K562 (cell line): ENCODE data around the gene CCDC137. TPM values are rescaled to one million over a fixed set of nuclear protein-coding genes. Genes with fewer than 3 reads are reported as not detected.

ENCODE experiments used
- ATAC-seq: fragments of 200-7000 bp; cut with Tn5 transposase; 3 replicates; pipeline ENCODE4 v1.9.1; 2020; ENCODE audit warnings: moderate library complexity
- BruUV-seq: library from RNA; stranded (reverse); fragments of 400-500 nt; replicated peaks from 2 replicates; lab custom pipeline; 2021; lab: Mats Ljungman, UMichigan
- CTCF ChIA-PET: fragments of 300-600 bp; formaldehyde crosslinking; extraction: SDS; loops from one replicate; lab custom pipeline; 2021; ENCODE audit warnings: low intra/inter-chr PET ratio; lab: Yijun Ruan, JAX
- POLR2A ChIA-PET: fragments of 300-600, 350-650 bp; sonication (Branson Sonifier 250); formaldehyde crosslinking; extraction: SDS; loops from one replicate; lab custom pipeline; 2021; ENCODE audit warnings: antibody characterized with exemption, inconsistent platforms; lab: Yijun Ruan, JAX
- DNase-seq, 4 experiments: peaks; one replicate each; pipeline versions ENCODE4 v3.0.0 to v3.0.0-alpha.2; 2011 to 2018; ENCODE audit warnings: low spot score in 3 of 4, mixed read lengths in 3 of 4; ENCODE audit errors: extremely low read depth in 1 of 4
- FAIRE-seq: peaks from 2 replicates; lab custom pipeline; 2011; peaks lifted over from hg19 to GRCh38; lab: Jason Lieb, UNC
- H2AFZ ChIP-seq: 2 replicates; pipeline ENCODE4 v1.6.0; 2011; ENCODE audit warnings: low read depth, low read length, control low read depth, inconsistent platforms
- H3K27ac ChIP-seq: fragments of 200-600 bp; 3 replicates; pipeline ENCODE4 v1.8.0; 2011; ENCODE audit warnings: low read depth, mild to moderate bottlenecking, control low read depth, inconsistent platforms, low read length, moderate library complexity, mixed read lengths; ENCODE audit errors: extremely low read depth
- H3K27me3 ChIP-seq, 2 experiments: fragments of 300-600 bp in 1 of 2; 2 replicates in 1 of 2; 3 replicates in 1 of 2; pipeline versions ENCODE4 v1.6.0 to v1.8.0; 2011; ENCODE audit warnings: inconsistent platforms in 2 of 2, low read length in 2 of 2, mild to moderate bottlenecking in 1 of 2, mixed read lengths in 1 of 2, moderate library complexity in 1 of 2; ENCODE audit not compliant: control insufficient read depth in 2 of 2, insufficient read depth in 2 of 2
- H3K36me3 ChIP-seq: fragments of 300-600 bp; 3 replicates; pipeline ENCODE4 v1.8.0; 2011; ENCODE audit warnings: mild to moderate bottlenecking, low read length, inconsistent platforms; ENCODE audit not compliant: control insufficient read depth, insufficient read depth
- H3K4me1 ChIP-seq, 2 experiments: fragments of 200-600 bp in 1 of 2; replicated peaks in 1 of 2; 2 replicates in 1 of 2; 3 replicates in 1 of 2; pipeline versions ENCODE4 v1.5.1 to v1.8.0; 2011; ENCODE audit warnings: inconsistent platforms in 2 of 2, low read length in 2 of 2, mild to moderate bottlenecking in 1 of 2, mixed read lengths in 1 of 2, moderate library complexity in 1 of 2; ENCODE audit not compliant: control insufficient read depth in 2 of 2, insufficient read depth in 2 of 2
- H3K4me2 ChIP-seq: 2 replicates; pipeline ENCODE4 v1.6.1; 2011; ENCODE audit warnings: low read length, control low read depth, inconsistent platforms, mixed read lengths; ENCODE audit not compliant: insufficient read depth
- H3K4me3 ChIP-seq: fragments of 200-600 bp; sonication (generic), shearing (Covaris generic); 2 replicates; pipeline ENCODE4 v1.5.1; 2016; ENCODE audit warnings: control low read depth, inconsistent platforms
- H3K79me2 ChIP-seq: fragments of 200-600 bp; 3 replicates; pipeline ENCODE4 v1.8.0; 2011; ENCODE audit warnings: low read length, inconsistent platforms; ENCODE audit not compliant: control insufficient read depth, insufficient read depth
- H3K9ac ChIP-seq, 2 experiments: 2 replicates each; pipeline versions ENCODE4 v1.6.0 to v1.6.1; 2011; ENCODE audit warnings: low read depth in 2 of 2, low read length in 2 of 2, control low read depth in 1 of 2, inconsistent platforms in 1 of 2, mild to moderate bottlenecking in 1 of 2, mixed read lengths in 1 of 2; ENCODE audit not compliant: insufficient read depth in 1 of 2
- H3K9me1 ChIP-seq: one replicate; pipeline ENCODE4 v1.6.0; 2011; ENCODE audit warnings: inconsistent platforms, mild to moderate bottlenecking, low read length, moderate library complexity; ENCODE audit not compliant: control insufficient read depth, insufficient read depth
- H3K9me3 ChIP-seq: replicated peaks from 2 replicates; pipeline ENCODE4 v1.5.1; 2011; ENCODE audit warnings: low read depth, low read length, inconsistent platforms; ENCODE audit not compliant: control insufficient read depth, insufficient read depth
- H4K20me1 ChIP-seq: replicated peaks from 2 replicates; pipeline ENCODE4 v1.6.1; 2011; ENCODE audit warnings: low read length, inconsistent platforms, mixed read lengths; ENCODE audit not compliant: control insufficient read depth, insufficient read depth
- CHD1 ChIP-seq: fragments of 200-600 bp; sonication (generic); IDR thresholded peaks from one replicate; pipeline ENCODE4 v1.6.1; 2012; ENCODE audit warnings: mild to moderate bottlenecking, moderate library complexity, low read length, inconsistent platforms
- CTCF ChIP-seq, 3 experiments: IDR thresholded peaks in 2 of 3; conservative IDR thresholded peaks in 1 of 3; 2 replicates each; pipeline ENCODE4 v1.5.1; 2011 to 2012; ENCODE audit warnings: low read length in 3 of 3, mild to moderate bottlenecking in 3 of 3, control low read depth in 2 of 3, improper control_type of control experiment in 1 of 3, inconsistent platforms in 1 of 3, low read depth in 1 of 3, mixed read lengths in 1 of 3, moderate library complexity in 1 of 3; ENCODE audit not compliant: insufficient read depth in 2 of 3
- EGR1 ChIP-seq: fragments of 450-650 bp; conservative IDR thresholded peaks from 2 replicates; pipeline ENCODE4 v1.6.1; 2017; ENCODE audit warnings: mild to moderate bottlenecking
- ELF4 ChIP-seq: fragments of 450-650 bp; formaldehyde crosslinking; IDR thresholded peaks from 2 replicates; pipeline ENCODE4 v1.4.0; 2022; ENCODE audit warnings: missing genetic modification characterization
- EWSR1 ChIP-seq: fragments of 450-650 bp; IDR thresholded peaks from 2 replicates; pipeline ENCODE4 v1.6.1; 2018; ENCODE audit warnings: borderline replicate concordance, mild to moderate bottlenecking, low read depth, moderate library complexity; ENCODE audit not compliant: partially characterized antibody
- HLTF ChIP-seq: fragments of 450-650 bp; IDR thresholded peaks from 2 replicates; pipeline ENCODE4 v1.6.1; 2016
- PML ChIP-seq: IDR thresholded peaks from 2 replicates; pipeline ENCODE4 v1.6.1; 2012; ENCODE audit warnings: low read length, inconsistent platforms
- TARDBP ChIP-seq: fragments of 450-650 bp; IDR thresholded peaks from 2 replicates; pipeline ENCODE4 v1.6.1; 2016
- TFAM ChIP-seq: fragments of 250-450 bp; sonication (Bioruptor Pico); conservative IDR thresholded peaks from 2 replicates; pipeline ENCODE4 v1.5.0; 2021; ENCODE audit warnings: mild to moderate bottlenecking, moderate library complexity
- ZNF655 ChIP-seq: fragments of 250-450 bp; sonication (Bioruptor Pico); IDR thresholded peaks from 2 replicates; pipeline ENCODE4 v1.5.0; 2021
- ZNF707 ChIP-seq: fragments of 250-450 bp; sonication (Bioruptor Pico); conservative IDR thresholded peaks from 2 replicates; pipeline ENCODE4 v1.8.0; 2022; ENCODE audit warnings: inconsistent platforms, mild to moderate bottlenecking, moderate library complexity
- ZNF75A ChIP-seq: fragments of 450-650 bp; formaldehyde crosslinking; IDR thresholded peaks from 2 replicates; pipeline ENCODE4 v1.4.0; 2020; ENCODE audit warnings: mild to moderate bottlenecking
- WGBS: fragments of 100-300 bp; shearing (Covaris generic); methylation state at CpG from one replicate; pipeline ENCODE4 v1.1.6; 2016; ENCODE audit warnings: low coverage, mixed read lengths; ENCODE audit not compliant: insufficient coverage; ENCODE audit errors: missing lambda C conversion rate; 5-methylcytosine and 5-hydroxymethylcytosine counted together
- in situ Hi-C: fragments of 300-500 bp; cut with MboI; formaldehyde crosslinking; loops from 4 replicates; pipeline ENCODE4 v1.15.0; 2018; ENCODE audit warnings: inconsistent platforms, mixed read lengths
- intact Hi-C: fragments of 100-400 bp; cut with micrococcal nuclease; formaldehyde crosslinking; loops from 2 replicates; pipeline ENCODE4 v1.14.2; 2022
- polyA plus RNA-seq, 8 experiments: library from polyadenylated mRNA; depleted of rRNA in 4 of 8; stranded (reverse) in 5 of 8; unstranded in 3 of 8; fragments of >200 nt; fragmentation: Nextera tagmentation in 2 of 8; fragmentation: Illumina TruSeq in 1 of 8; extraction: Ambion mirVana in 2 of 8; extraction: Trizol in 1 of 8; gene quantifications; 2 replicates each; pipeline versions ENCODE4 v1.2.1 to v1.2.3, GENCODE V29; 2011 to 2014; ENCODE audit warnings: inconsistent platforms in 1 of 8, missing spikeins in 1 of 8
- total RNA-seq, 7 experiments: library from RNA; depleted of rRNA in 6 of 7; stranded (reverse); fragments of >200 nt in 6 of 7; fragmentation: Illumina TruSeq in 2 of 7; extraction: Trizol in 2 of 7; gene quantifications; 2 replicates each; pipeline versions ENCODE4 v1.2.1 to v1.2.3, GENCODE V29; 2011 to 2021; ENCODE audit warnings: low replicate concordance in 1 of 7
- TF ChIP-seq, protein P1 (sequence below): IDR thresholded peaks from 3 replicates; pipeline ENCODE4 v1.6.1; 2011; ENCODE audit warnings: borderline replicate concordance, mild to moderate bottlenecking; ENCODE audit not compliant: insufficient read length, insufficient read depth
- TF ChIP-seq, protein P2 (sequence below): sonication (generic); formaldehyde crosslinking; IDR thresholded peaks from 2 replicates; pipeline ENCODE4 v1.8.0; 2022; ENCODE audit warnings: missing genetic modification reagents, mild to moderate bottlenecking, moderate library complexity, borderline replicate concordance

Gene CCDC137
- total and polyA plus RNA-seq, 9 of the 15 experiments (the other 6 are each of a cell fraction or from before 2014, with no cell fraction given): 2.3 to 68.1 (median 38.3) TPM

- TF ChIP-seq, protein P1, sequence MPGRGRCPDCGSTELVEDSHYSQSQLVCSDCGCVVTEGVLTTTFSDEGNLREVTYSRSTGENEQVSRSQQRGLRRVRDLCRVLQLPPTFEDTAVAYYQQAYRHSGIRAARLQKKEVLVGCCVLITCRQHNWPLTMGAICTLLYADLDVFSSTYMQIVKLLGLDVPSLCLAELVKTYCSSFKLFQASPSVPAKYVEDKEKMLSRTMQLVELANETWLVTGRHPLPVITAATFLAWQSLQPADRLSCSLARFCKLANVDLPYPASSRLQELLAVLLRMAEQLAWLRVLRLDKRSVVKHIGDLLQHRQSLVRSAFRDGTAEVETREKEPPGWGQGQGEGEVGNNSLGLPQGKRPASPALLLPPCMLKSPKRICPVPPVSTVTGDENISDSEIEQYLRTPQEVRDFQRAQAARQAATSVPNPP: no peak
- TF ChIP-seq ELF4 (CRISPR knock-in tag): no peak
- no peak for TF ChIP-seq ZNF655 (CRISPR knock-in tag)
Observed at GRCh38 chr17:81682565-81683207, 16.1 kb downstream of the CCDC137 start (continued).

DNA sequence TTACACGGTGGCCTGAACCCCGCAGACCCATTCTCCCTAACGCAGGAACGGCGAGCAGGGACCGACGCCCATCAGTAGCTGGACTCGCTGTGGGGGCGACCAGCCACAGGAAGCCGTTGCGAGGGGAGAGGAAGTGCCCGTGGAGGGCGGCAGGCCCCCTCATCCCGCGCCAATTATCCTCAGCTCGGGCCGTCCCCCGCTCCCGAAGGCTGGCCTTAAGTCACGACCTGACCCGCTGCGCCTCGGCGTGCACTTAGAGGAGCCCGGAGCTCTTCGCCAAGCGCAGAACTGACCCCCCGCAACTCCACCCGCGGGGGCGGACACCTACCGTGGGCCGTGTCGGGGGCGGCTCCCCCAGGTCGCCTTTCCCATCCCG, 16.7 kb downstream of the CCDC137 start:
- no peak for DNase-seq
- H3K4me2 ChIP-seq: peak overlapping the region; percentile 90
- TF ChIP-seq CHD1 (peak; percentile 33), TFAM (CRISPR knock-in tag) (no peak), CTCF (IDR thresholded peaks at IDR 0.05 in 2 of 3, conservative IDR thresholded peaks at IDR 0.05 in 1 of 3; ENCODE audit: insufficient read depth in 2 of 3, low read depth in 1 of 3, low read length in 3 of 3) (no peak), ZNF707 (CRISPR knock-in tag) (no peak), HLTF (0 out of 2 replicates have a peak, but pooled peaks have one; percentile 39), EWSR1 (no peak), EGR1 (peak; percentile 94), PML (0 out of 2 replicates have a peak, but pooled peaks have one; percentile 12), ZNF75A (CRISPR knock-in tag) (no peak), TARDBP (no peak)
- TF ChIP-seq, protein P2, sequence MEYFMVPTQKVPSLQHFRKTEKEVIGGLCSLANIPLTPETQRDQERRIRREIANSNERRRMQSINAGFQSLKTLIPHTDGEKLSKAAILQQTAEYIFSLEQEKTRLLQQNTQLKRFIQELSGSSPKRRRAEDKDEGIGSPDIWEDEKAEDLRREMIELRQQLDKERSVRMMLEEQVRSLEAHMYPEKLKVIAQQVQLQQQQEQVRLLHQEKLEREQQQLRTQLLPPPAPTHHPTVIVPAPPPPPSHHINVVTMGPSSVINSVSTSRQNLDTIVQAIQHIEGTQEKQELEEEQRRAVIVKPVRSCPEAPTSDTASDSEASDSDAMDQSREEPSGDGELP (CRISPR knock-in tag): no peak

More for the DNA sequence above, 16.7 kb downstream of the CCDC137 start:
- Histone ChIP-seq H3K27ac (peak overlapping the region; percentile 78), H3K9me1 (peaks cover 6% of the 10 kb centered on the region), H3K4me1 (peaks cover 13 to 58% of the 10 kb centered on the region in 2 experiments), H3K27me3 (no peaks in the 10 kb centered on the region), H4K20me1 (peaks cover 12% of the 10 kb centered on the region; the same call in 1 of the 2 replicates), H3K79me2 (peaks cover 55% of the 10 kb centered on the region), H3K9me3 (no peaks in the 10 kb centered on the region), H3K9ac (peak overlapping the region; percentile 96 to 99), H2AFZ (peak overlapping the region; percentile 78), H3K4me3 (peak overlapping the region; percentile 96), H3K36me3 (peaks cover 46% of the 10 kb centered on the region; the same call in 2 of the 3 replicates)
- ChIA-PET POLR2A (interaction anchor here (0.6 to 3.5 kb wide), 23 partner anchors 8 to 243 kb away, joined by 3 to 39 read pairs (median 4); partner anchors contain the start of genes CCDC137, MRPL12 and OXLD1), CTCF (interaction anchor here (0.6 kb wide), 2 partner anchors 32 to 114 kb away, joined by 3 read pairs; no protein-coding TSS in a partner anchor)
- in situ Hi-C loops: no loop called here
- BruUV-seq: no TSS peak
- ATAC-seq (peak; percentile 43), FAIRE-seq (no peak)
- intact Hi-C loops: no loop called here
- WGBS: under 1% methylated on average over 28 of the region's 37 CpGs
